IMR-90 (cell line): ENCODE measurements around the gene FTO.

Experiments
- TF ChIP-seq, protein P1 (sequence below): conservative IDR thresholded peaks from 2 replicates; pipeline ENCODE4 v1.5.1; 2012; ENCODE audit warnings: mild to moderate bottlenecking, low read depth, low read length, improper control_type of control experiment
- TF ChIP-seq, protein P2 (sequence below): fragments of 150-350 bp; IDR thresholded peaks from 2 replicates; pipeline ENCODE4 v1.6.1; 2017; ENCODE audit warnings: mild to moderate bottlenecking, antibody characterized with exemption, low read length, low read depth

DNA sequence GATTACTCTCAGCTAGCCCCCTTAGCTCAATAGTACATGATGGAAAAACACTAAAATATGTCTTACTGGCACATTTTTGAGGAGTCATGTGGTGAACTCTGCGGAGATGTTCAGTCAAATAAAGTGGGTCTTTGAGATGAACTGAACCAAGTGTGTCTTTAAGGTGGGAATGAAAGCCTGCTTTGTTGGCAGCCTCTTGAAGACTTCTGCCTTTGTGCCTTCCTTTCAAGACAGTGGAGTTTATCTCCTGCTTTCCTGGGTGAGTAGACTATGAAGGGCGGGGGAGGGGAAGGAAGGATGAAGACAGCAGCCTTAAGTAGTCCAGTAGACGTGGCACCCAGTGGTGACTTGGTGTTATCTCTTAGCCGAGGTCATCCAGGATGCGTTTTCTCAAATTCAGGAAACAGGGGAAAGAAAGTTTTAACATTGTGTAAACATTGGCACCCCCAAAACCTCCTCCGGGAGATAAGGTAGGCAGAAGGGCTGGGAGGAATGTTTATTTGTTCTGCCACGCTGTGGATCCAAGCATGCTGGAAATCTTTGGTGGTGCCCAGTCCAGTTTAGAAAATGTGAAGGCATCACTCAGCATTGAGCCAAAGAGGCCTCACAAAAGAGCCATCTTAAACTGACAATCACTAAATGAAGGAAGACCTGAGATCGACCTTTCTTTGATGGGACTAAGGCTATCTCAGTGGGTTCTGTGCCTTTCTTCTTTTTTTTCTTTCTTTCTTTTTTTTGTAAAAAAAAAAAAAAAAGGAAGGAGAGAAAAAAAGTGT, 220.6 kb downstream of the FTO start:
- TF ChIP-seq, protein P1, sequence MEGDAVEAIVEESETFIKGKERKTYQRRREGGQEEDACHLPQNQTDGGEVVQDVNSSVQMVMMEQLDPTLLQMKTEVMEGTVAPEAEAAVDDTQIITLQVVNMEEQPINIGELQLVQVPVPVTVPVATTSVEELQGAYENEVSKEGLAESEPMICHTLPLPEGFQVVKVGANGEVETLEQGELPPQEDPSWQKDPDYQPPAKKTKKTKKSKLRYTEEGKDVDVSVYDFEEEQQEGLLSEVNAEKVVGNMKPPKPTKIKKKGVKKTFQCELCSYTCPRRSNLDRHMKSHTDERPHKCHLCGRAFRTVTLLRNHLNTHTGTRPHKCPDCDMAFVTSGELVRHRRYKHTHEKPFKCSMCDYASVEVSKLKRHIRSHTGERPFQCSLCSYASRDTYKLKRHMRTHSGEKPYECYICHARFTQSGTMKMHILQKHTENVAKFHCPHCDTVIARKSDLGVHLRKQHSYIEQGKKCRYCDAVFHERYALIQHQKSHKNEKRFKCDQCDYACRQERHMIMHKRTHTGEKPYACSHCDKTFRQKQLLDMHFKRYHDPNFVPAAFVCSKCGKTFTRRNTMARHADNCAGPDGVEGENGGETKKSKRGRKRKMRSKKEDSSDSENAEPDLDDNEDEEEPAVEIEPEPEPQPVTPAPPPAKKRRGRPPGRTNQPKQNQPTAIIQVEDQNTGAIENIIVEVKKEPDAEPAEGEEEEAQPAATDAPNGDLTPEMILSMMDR, result no peak
- TF ChIP-seq, protein P2, sequence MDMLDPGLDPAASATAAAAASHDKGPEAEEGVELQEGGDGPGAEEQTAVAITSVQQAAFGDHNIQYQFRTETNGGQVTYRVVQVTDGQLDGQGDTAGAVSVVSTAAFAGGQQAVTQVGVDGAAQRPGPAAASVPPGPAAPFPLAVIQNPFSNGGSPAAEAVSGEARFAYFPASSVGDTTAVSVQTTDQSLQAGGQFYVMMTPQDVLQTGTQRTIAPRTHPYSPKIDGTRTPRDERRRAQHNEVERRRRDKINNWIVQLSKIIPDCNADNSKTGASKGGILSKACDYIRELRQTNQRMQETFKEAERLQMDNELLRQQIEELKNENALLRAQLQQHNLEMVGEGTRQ, result no peak
